ENCODE results near the gene HNRNPLL. TPM values are rescaled to one million over a fixed set of nuclear protein-coding genes. Genes with fewer than 3 reads are reported as not detected.

The HNRNPLL gene
- total RNA-seq, 2 donors from 2014 or later: 84.9 to 122 TPM

Other genes with a start within 250 kb of the HNRNPLL start
- 10 to 100 TPM; 30.9 to 52.8 TPM for gene ATL2, start 225.7 kb downstream of the HNRNPLL start, total RNA-seq
- gene GALM, start 63.2 kb upstream of the HNRNPLL start, total RNA-seq: 100 to 1,000 TPM in 1 of 2 donors, 10 to 100 TPM in 1; 85.2 to 123 TPM
- 100 to 1,000 TPM; 199 to 366 TPM for gene SRSF7, start 148.4 kb upstream of the HNRNPLL start, total RNA-seq
- 10 to 100 TPM; 18.6 to 28.4 TPM for gene GEMIN6, start 175.3 kb upstream of the HNRNPLL start, total RNA-seq